ENCODE results near the gene NUMB. TPM values are rescaled to one million over a fixed set of nuclear protein-coding genes. Genes with fewer than 3 reads are reported as not detected.

The NUMB gene
- total and polyA plus RNA-seq, 2 of the 13 experiments (the other 11 are each of a cell fraction or from before 2014, with no cell fraction given) = 20.3 to 71.1 TPM

DNA sequence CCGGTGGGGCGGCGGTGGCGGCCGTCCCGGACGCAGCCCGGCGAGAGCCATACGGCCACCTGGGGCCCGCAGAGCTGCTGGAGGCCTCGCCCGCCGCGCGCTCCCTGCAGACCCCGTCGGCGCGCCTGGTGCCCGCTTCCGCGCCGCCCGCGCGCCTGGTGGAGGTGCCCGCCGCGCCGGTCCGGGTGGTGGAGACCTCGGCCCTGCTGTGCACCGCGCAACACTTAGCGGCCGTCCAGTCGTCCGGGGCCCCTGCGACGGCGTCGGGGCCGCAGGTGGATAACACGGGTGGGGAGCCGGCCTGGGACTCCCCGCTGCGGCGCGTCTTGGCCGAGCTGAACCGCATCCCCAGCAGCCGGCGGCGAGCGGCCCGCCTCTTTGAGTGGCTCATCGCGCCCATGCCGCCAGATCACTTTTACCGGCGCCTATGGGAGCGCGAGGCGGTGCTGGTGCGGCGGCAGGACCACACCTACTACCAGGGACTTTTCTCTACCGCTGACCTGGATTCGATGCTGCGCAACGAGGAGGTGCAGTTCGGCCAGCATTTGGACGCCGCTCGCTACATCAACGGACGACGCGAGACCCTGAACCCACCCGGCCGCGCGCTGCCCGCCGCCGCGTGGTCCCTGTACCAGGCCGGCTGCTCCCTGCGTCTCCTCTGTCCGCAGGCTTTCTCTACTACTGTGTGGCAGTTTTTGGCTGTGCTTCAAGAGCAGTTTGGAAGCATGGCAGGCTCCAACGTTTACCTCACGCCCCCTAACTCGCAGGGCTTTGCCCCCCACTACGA lies 33.1 kb upstream of the NUMB start (continued):
- TF ChIP-seq THAP9 (CRISPR knock-in tag; IDR thresholded peaks at IDR 0.05; ENCODE audit: borderline replicate concordance) (peak; percentile 42; the same call in 1 of the 2 replicates), REL (CRISPR knock-in tag; conservative IDR thresholded peaks at IDR 0.05) (no peak), CSRNP1 (CRISPR knock-in tag; IDR thresholded peaks at IDR 0.05) (no peak), SIN3A (IDR thresholded peaks at IDR 0.05; ENCODE audit: borderline replicate concordance, low read depth, low read length) (0 out of 2 replicates have a peak, but pooled peaks have one; percentile 72), ASH2L (IDR thresholded peaks at IDR 0.05; ENCODE audit: insufficient read length, low read depth, low read length) (peak; percentile 10), SP2 (CRISPR knock-in tag; IDR thresholded peaks at IDR 0.05) (peak; percentile 36; the same call in 1 of the 2 replicates), RAD21 (CRISPR knock-in tag; IDR thresholded peaks at IDR 0.05) (peak; percentile 31), ZNF446 (CRISPR knock-in tag; IDR thresholded peaks at IDR 0.05) (0 out of 2 replicates have a peak, but pooled peaks have one; percentile 3), THAP7 (CRISPR knock-in tag; IDR thresholded peaks at IDR 0.05) (0 out of 2 replicates have a peak, but pooled peaks have one; percentile 32), ZBTB4 (CRISPR knock-in tag; IDR thresholded peaks at IDR 0.05; ENCODE audit: borderline replicate concordance) (peak; percentile 29; the same call in 1 of the 2 replicates)
- TF ChIP-seq, protein P1, sequence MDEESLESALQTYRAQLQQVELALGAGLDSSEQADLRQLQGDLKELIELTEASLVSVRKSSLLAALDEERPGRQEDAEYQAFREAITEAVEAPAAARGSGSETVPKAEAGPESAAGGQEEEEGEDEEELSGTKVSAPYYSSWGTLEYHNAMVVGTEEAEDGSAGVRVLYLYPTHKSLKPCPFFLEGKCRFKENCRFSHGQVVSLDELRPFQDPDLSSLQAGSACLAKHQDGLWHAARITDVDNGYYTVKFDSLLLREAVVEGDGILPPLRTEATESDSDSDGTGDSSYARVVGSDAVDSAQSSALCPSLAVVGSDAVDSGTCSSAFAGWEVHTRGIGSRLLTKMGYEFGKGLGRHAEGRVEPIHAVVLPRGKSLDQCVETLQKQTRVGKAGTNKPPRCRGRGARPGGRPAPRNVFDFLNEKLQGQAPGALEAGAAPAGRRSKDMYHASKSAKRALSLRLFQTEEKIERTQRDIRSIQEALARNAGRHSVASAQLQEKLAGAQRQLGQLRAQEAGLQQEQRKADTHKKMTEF (CRISPR knock-in tag; IDR thresholded peaks at IDR 0.05) = peak; percentile 35; the same call in 1 of the 2 replicates
- TF ChIP-seq, protein P2, sequence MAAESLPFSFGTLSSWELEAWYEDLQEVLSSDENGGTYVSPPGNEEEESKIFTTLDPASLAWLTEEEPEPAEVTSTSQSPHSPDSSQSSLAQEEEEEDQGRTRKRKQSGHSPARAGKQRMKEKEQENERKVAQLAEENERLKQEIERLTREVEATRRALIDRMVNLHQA (CRISPR knock-in tag; IDR thresholded peaks at IDR 0.05) = no peak
- TF ChIP-seq, protein P3, sequence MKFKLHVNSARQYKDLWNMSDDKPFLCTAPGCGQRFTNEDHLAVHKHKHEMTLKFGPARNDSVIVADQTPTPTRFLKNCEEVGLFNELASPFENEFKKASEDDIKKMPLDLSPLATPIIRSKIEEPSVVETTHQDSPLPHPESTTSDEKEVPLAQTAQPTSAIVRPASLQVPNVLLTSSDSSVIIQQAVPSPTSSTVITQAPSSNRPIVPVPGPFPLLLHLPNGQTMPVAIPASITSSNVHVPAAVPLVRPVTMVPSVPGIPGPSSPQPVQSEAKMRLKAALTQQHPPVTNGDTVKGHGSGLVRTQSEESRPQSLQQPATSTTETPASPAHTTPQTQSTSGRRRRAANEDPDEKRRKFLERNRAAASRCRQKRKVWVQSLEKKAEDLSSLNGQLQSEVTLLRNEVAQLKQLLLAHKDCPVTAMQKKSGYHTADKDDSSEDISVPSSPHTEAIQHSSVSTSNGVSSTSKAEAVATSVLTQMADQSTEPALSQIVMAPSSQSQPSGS (CRISPR knock-in tag; IDR thresholded peaks at IDR 0.05) = peak; percentile 46; the same call in 1 of the 2 replicates
